HG02852 (cell line): ENCODE measurements around the gene CYTH1.
"Not testable (repeated sequence)": the region's sequence is repeated elsewhere in the genome, so short reads cannot be mapped to it uniquely, and the experiment has no call there.

Experiments
- ATAC-seq: cut with Tn5 transposase; IDR thresholded peaks from one replicate; pipeline ENCODE4 v1.9.1; 2021; ENCODE audit warnings: mild to moderate bottlenecking, moderate library complexity; ENCODE audit not compliant: unreplicated experiment

The CYTH1 gene

GRCh38 chr17:78674156-78674555, 107.9 kb downstream of the CYTH1 start:
- ATAC-seq, result no peak

DNA sequence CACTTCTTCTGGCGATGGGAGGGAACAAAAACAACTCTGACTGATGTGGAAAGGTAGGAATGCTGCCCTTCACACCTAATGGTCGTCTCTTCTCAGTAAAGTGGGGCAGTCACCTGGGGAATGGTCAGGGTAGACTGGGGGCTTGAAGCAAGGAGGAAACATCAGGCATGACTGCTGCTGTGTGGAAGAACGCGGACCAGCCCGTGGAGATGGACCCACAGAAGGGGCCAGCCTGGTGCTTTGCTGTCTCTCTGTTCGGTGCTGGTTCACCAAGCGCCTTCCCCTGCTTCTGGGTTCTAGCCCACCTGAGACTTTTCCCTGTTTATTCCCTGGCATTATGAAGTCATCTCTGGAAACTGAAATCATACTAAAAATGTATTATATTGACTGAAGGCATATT, 108.7 kb downstream of the CYTH1 start:
- ATAC-seq, result no peak

GRCh38 chr17:78672871-78673371, 109.2 kb downstream of the CYTH1 start:
- ATAC-seq, result no peak

GRCh38 chr17:78672005-78672404, 110.1 kb downstream of the CYTH1 start:
- no peak for ATAC-seq

GRCh38 chr17:78671726-78672001, 110.4 kb downstream of the CYTH1 start:
- not testable (repeated sequence) for ATAC-seq

- no peak for ATAC-seq
Observed at GRCh38 chr17:78670850-78671725, 111.0 kb downstream of the CYTH1 start.

DNA sequence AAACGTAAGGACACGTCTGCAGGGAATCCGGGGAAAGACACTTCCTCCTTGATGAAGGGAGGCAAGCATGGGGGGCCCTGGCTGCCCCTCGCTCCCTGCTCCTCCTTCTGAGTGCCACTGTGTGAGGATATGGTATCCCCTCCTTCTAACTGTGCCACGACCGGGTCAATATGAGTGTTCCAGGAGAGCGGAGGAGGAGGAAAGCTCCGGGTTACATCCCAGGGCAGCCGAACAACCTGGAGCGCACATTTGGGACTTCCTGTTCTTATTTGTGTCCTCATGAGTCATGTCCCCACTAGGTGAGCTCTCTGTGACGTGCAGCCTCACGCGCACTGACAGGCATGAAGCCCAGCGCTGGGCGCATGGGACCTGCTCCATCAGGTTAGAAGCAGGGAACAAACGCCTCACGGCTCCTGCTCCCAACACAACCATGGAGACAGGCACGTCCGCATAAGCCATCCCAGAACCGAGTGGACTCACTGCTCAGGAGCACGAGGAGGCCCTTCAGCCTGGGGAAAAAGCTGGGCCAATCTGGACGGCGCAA, 112.0 kb downstream of the CYTH1 start:
- no peak for ATAC-seq

DNA sequence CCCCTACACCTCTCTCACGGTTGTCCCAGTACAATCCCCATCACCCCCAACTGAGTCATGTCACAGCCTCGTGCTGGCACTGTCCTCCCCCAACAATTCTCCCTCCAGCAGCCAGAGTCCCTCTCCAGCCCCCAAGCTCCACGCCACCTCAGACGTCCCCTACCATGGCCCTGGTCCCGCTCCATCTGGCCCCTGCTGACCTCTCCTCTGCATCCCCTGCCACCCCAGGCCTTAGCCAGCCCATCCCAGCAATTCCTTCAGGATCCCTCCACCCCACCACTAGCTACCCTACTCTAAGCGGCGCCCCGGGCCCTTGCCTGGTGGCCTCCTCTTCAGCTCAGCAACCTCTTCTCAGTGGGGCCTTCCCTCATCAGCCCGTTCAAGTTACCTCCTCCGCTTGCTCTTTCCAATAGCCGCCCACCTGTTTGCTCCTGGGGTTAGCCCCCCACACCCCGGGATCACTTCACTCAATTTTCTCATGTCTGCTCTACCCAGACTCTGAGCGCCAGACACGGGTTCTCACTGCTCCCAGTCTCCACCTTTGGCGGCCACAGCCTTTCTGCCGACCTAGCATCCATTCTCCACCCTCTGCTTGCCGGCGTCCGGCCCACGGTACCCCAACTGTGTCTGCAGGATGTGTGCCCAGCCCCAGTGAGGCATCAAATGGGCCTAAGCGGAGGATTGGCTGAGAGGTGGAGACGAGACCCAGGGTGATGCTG, 112.7 kb downstream of the CYTH1 start:
- ATAC-seq, result no peak

DNA sequence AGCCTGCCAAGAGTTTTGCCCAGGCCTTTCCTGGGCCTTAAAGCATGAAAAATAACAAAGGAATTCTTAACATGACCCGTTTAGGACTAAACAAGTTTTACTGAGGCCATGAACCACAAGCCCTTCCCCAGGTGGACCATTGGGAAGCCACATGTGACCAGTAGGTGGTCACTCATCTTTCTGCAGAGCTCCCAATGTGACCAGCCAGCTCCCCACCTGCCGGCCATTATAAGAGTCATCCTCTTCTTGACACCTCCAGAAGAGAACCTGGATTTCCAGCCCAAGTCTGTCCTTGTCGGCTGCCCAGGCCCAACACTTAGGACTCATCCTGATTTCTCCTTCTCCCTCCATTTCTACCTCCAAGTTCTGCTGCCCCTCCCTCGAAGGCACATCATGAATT, 113.2 kb downstream of the CYTH1 start:
- ATAC-seq, result no peak

DNA sequence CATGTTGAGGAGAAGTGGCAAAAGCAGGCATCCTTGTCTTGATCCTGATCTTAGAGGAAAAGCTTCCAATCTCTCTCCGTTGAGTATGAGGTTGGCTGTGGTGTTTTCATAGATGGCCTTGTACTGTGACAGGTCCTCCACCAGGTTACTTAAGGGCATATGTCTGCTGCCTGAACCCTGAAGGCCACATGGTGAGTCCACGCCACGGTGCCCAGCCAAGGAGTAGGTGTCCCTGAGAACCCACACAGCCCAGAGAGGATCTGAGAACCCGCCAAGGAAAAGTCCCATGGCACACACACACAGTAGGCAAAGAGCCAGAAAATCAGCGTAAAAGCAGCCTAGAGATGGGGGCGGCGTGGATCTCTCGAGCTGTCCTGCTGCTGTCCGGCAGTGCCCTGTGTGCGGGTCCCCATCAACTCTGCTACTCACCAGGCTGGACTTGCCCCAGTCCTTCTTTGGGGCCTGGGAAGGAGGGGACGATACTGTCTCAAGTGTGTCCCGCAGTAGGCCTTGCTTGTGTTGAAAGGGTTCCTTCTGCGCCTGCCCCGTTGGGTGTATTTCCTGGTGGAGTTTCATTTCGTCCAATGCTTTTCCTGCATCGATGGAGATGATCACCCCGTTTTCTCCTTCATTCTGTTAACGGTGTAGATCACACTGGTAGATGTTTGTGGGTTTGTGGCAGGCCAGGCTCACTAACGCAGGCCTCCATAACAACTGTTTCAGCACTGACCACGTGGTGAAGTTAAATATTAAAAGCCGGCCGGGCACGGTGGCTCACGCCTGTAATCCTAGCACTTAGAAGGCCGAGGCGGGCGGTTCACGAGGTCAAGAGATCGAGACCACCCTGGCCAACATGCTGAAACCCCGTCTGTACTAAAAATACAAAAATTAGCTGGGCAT, 114.1 kb downstream of the CYTH1 start:
- ATAC-seq, result no peak

DNA sequence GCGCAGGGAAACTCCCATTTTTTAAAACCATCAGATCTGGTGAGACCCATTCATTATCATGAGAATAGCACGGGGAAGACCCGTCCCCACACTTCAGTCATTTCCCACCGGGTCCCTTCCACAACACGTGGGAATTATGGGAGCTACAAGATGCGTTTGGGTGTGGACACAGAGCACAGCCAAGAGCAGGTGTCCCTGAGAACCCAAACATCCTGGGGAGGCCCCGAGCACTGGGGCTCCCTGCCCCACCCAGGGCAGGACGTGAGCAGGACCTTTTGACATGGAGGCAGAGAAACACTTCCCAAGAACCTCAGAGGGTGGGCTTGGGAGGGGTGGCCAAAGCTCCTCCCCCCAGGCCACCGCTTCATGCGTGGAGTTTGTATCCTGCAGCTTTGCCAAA, 115.0 kb downstream of the CYTH1 start:
- ATAC-seq, result no peak

DNA sequence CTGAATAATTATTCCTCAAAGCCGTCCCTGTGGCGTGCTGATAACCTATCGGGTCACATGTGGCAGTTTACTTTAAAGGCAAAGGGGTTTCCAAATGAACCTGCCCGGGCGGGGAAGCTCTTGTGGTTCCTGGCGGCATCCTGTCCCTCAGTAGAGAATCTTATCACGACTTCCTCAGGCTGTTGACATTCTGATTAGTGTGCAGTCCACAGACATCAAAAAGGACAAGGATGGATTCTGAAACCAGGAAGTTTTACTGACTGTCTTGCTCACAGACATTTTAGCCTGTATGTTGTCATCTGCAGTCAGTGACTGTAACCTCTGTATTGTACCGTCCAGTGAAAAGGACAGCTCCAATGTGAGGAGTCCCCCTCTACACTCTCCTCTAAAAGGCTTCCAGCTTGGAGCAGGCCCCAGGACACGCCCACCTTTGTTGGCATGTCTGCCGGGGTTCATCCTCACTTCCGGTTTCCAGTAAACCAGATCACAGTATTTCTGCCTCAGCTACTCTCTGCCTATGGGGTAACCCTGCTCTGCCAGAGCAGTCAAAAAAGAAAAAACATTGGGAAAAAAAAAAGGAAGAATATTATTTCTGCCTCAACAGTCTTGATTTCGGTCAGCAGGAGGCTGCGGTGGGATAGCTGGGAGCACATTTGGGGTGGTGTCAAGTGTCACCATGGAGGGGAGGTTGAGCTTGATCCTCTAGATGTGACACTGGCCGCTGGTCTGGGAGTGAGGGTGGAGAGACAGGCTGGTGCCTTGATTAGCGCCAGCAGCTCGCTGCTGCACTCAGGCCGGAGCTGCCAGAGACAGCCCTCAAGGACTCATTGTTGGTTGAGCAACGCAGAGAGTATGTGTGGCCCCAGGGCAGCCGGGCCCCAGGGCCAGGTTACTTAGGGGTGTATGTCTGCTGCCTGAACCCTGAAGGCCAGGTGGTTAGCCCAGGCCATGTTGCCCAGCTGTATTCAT, 115.8 kb downstream of the CYTH1 start:
- ATAC-seq, result no peak

DNA sequence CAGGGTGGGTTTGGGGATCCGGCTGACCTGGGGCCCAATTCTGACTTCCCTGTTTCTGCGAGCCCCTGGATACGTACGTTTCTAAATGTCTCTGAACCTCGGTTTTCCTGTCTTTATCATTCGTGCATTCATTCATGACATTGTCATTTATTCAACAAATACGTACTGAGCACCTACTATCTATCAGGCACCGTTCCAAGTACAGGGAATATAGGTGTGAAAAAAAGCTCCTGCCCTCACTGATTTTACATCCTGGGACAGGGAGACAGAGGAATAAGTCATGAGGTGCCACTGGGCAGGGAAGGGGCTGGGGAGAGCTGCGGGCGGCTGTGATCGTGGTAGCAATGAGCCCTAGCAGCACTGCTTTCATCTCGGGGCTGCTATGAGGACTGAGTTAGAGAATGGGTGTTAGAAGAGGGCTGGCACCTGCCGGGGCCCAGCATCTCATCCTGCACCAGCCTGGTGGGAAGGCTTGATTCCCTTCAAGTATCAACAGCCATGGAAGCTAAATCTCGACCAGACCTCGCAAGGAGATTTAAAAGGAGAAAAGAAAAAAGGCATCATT, 116.6 kb downstream of the CYTH1 start:
- ATAC-seq, result no peak

GRCh38 chr17:78664476-78665386, 117.3 kb downstream of the CYTH1 start:
- no peak for ATAC-seq

DNA sequence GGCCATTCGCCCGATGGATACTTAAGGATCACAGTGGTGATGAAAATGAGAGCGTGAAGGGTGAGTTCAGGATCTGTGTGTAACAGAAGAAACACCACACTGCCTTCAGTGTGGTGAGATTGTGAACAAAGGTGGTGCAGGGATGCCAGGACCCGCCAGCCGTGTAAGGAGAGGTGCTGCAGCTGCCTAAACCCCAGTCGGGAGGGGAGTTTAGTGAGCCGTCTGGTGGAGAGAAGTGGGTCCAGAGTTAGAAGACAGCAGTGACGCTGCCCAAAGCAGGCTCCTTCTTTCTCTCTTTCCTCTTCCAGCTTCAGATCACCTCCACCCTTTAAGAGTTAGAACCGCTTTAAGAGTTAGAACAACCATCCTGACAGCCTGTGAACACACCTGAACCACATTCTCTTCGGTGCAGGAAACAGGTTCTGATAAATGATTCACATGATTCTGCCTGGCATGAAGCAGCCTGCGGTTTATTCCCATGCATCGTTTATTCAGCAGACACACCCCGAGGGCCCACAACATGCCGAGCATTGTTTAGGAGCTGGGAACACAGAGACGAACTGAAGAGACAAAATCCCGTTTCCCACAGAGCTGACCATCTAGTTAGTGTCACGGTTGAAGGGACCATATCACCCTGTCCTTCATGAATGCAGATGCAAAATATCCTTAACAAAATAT, 120.8 kb downstream of the CYTH1 start:
- ATAC-seq, result no peak

GRCh38 chr17:78659546-78659945, 122.5 kb downstream of the CYTH1 start:
- ATAC-seq, result no peak

- no peak for ATAC-seq
Observed at GRCh38 chr17:78658281-78658785, 123.7 kb downstream of the CYTH1 start.
